Mucosa of descending colon (tissue), 3 donors: Measurements from ENCODE around the gene NPAT. TPM values are rescaled to one million over a fixed set of nuclear protein-coding genes. Genes with fewer than 3 reads are reported as not detected.

ENCODE experiments used
- ATAC-seq: fragments of 200-7000 bp; cut with Tn5 transposase; one replicate; pipeline ENCODE4 v1.9.1; 2020; ENCODE audit warnings: mild to moderate bottlenecking, moderate library complexity
- DNase-seq, 3 donors: peaks; one replicate each; pipeline ENCODE4 v3.0.0-alpha.2; 2020
- H3K36me3 ChIP-seq: fragments of 200-600 bp; one replicate; pipeline ENCODE4 v1.8.0; 2021; ENCODE audit warnings: low read depth, mild to moderate bottlenecking
- H3K4me1 ChIP-seq: fragments of 200-600 bp; one replicate; pipeline ENCODE4 v1.8.0; 2021; ENCODE audit warnings: low read depth, mild to moderate bottlenecking
- H3K4me3 ChIP-seq: fragments of 200-600 bp; one replicate; pipeline ENCODE4 v1.8.0; 2021; ENCODE audit warnings: mild to moderate bottlenecking
- H3K9me3 ChIP-seq: fragments of 200-600 bp; one replicate; pipeline ENCODE4 v1.8.0; 2021; ENCODE audit warnings: mild to moderate bottlenecking
- intact Hi-C, 2 donors: fragments of 100-400 bp; cut with DNase I in 1 of 2; cut with micrococcal nuclease in 1 of 2; formaldehyde crosslinking; loops; one replicate each; pipeline versions ENCODE4 v1.11.0 to v1.11.1; 2022; cut with DNase I, micrococcal nuclease
- total RNA-seq, 3 donors: library from RNA; stranded (reverse); fragmentation: NEBNext Ultra II Directional in 2 of 3; extraction: Animal tissue kit (Norgen Biotek cat#: 25700) in 2 of 3; gene quantifications; one replicate each; pipeline versions ENCODE4 v1.2.1 to v1.2.4, GENCODE V29; 2021 to 2023
- TF ChIP-seq, protein P1 (sequence below): fragments of 200-600 bp; IDR thresholded peaks from one replicate; pipeline ENCODE4 v1.8.0; 2022; ENCODE audit warnings: antibody characterized with exemption, mild to moderate bottlenecking
- donor health status: DM: no; HTN: no; CAD: no; lungs with moderate emphysema.
- donor health status: DM: no; HTN: no; CAD: no.
- donor health status: DM: no; HTN: yes; CAD: no.

Gene NPAT
- total RNA-seq, 3 donors from 2014 or later: 11.1 to 15.8 (median 14.7) TPM

DNA sequence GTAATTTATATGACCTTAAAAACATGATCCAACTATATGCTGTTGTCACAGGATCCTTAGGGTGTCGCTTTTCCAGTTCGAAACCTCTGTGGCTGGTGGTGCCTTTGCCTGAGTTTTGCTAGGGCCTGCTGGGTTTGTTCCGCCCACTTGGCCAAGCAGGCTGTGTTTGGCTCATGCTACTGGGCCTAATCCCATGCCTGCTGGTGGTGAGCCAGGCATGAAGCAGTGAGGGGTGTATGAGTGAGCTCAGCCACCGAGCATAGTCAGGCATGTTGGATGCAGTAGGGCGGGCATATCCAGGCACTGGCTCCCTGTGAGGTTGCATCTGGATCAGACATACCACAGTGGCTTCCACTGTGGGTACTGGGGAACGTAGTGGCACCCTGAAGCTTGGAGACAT lies 16.3 kb downstream of the NPAT start:
- Histone ChIP-seq H3K9me3 (peaks cover 16% of the 10 kb centered on the region), H3K4me3 (no peak overlapping the region), H3K36me3 (no peaks in the 10 kb centered on the region), H3K4me1 (no peaks in the 10 kb centered on the region)
- intact Hi-C loops: no loop called here
- TF ChIP-seq, protein P1, sequence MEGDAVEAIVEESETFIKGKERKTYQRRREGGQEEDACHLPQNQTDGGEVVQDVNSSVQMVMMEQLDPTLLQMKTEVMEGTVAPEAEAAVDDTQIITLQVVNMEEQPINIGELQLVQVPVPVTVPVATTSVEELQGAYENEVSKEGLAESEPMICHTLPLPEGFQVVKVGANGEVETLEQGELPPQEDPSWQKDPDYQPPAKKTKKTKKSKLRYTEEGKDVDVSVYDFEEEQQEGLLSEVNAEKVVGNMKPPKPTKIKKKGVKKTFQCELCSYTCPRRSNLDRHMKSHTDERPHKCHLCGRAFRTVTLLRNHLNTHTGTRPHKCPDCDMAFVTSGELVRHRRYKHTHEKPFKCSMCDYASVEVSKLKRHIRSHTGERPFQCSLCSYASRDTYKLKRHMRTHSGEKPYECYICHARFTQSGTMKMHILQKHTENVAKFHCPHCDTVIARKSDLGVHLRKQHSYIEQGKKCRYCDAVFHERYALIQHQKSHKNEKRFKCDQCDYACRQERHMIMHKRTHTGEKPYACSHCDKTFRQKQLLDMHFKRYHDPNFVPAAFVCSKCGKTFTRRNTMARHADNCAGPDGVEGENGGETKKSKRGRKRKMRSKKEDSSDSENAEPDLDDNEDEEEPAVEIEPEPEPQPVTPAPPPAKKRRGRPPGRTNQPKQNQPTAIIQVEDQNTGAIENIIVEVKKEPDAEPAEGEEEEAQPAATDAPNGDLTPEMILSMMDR: no peak
- DNase-seq (no peak), ATAC-seq (no peak)

DNA sequence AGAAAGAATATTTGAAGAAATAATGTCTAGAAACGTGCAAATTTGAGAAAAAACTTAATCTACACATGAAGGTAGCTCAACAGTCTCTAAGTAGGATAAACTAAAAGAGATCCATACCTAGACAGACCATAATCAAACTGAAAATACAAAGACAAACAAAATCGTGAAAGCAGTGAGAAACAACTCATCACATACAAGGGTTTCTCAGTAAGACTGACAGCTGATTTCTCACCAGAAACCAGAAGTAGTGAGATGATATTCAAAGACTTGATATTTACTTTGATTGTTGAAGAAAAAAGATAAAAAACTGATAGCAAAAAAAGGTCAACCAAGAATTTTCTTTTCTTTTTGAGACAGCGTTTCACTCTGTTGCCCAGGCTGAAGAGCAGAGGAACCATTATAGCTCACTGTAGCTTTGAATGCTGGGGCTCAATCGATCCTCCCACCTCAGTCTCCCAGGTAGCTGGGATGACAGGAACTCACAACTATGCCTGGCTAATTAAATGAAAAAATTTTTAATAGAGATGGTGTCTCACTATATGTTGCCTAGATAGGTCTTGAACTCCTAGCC lies 17.4 kb downstream of the NPAT start:
- Histone ChIP-seq H3K36me3 (no peaks in the 10 kb centered on the region), H3K4me3 (no peak overlapping the region), H3K4me1 (no peaks in the 10 kb centered on the region), H3K9me3 (peaks cover 16% of the 10 kb centered on the region)
- TF ChIP-seq, protein P1: no peak
- intact Hi-C loops: no loop called here
- ATAC-seq (no peak), DNase-seq (no peak)

DNA sequence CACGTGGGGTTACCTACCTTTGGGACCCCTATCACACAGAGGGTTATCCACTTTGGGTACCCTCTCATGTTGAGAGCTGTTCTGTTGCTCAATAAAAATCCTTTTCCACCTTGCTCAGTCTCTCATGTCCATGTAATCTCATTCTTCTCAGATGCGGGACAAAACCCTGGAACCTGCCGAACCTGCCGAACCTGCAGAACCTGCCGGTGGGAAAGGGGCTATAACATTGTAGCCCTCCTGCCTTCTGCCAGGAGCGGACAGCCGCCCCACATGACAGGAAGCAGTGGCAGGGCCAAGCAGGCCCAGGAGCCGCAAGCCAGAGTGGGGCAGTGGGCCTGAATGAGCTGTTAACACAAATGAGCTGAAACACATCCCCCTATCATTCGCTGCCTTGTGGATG lies 18.1 kb downstream of the NPAT start:
- no peak overlapping the region for H3K4me3 ChIP-seq
- ATAC-seq (no peak), DNase-seq (no peak)
- TF ChIP-seq, protein P1: no peak
- peaks cover 16% of the 10 kb centered on the region for H3K9me3 ChIP-seq
- H3K36me3 ChIP-seq: no peaks in the 10 kb centered on the region
- intact Hi-C loops: no loop called here
- H3K4me1 ChIP-seq: no peaks in the 10 kb centered on the region

DNA sequence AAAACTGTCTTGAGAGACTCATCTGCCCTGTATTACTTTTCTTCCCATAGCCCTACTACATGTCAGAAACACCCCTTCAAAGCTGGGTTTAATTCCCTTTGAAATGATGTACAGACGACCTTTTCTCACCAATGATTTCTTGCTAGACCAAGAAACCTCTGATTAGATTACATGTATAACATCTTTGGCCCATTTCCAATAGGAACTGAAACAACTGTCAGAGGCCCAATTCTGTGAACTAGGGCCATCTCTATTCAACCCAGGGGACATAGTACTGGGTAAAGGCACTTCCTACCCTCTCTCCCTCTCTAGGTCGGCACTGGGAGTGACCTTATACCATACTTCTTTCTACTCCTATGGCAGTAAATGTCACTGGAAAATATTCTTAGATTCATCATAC lies 19.4 kb downstream of the NPAT start:
- H3K4me3 ChIP-seq: no peak overlapping the region
- DNase-seq (no peak), ATAC-seq (no peak)
- intact Hi-C loops: no loop called here
- no peaks in the 10 kb centered on the region for H3K36me3 ChIP-seq
- TF ChIP-seq, protein P1: no peak
- H3K4me1 ChIP-seq: no peaks in the 10 kb centered on the region
- peaks cover 16% of the 10 kb centered on the region for H3K9me3 ChIP-seq

DNA sequence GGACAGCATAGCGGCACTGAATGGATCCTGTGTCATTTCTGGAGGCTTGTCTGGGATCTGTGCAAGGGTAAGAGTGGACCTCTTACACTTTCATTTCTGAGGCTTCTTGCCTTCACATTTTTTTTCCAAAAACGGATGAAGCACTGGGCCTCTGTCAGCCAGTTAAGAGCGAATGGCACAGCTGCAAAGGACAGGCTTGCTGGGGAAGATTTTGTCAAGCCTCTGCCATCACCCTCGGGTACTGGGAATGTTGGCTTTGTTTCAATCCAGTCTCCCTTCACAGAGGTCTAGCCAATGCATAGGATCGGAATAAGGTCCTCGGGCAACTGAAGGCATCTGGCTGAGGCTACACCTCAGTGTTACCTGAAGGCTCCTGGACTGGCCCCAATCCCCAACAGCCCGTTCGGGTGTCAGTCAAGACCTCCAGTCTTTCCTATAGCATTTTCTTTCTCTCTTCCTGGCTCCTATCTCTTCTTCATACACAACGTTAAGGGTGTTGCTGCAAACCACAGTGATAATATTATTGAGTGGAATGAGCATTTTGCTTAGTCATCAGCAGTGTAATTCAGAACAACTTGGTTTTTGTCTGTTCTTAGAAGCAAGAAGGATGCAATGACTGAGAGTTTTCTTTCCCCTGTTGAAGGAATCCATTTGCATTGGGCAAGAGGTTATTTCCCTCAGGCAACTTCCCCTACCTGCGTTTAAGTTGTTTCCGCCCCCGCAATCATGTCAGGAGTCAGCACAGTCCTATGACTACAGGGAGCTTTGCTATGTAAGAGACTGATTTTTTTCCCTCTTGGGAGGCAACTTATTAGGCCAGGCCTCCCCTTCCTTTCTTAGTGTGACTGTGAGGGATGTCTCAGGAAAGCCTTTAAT lies 22.8 kb downstream of the NPAT start:
- peaks cover 5% of the 10 kb centered on the region for H3K9me3 ChIP-seq
- no peak for DNase-seq
- intact Hi-C loops: no loop called here
- no peaks in the 10 kb centered on the region for H3K4me1 ChIP-seq
- H3K4me3 ChIP-seq: no peak overlapping the region
- TF ChIP-seq, protein P1: no peak
- peaks cover 4% of the 10 kb centered on the region for H3K36me3 ChIP-seq
- peak; percentile 60 for ATAC-seq
